NCI-H1417 treated with DMSO at 0.1 percent for 48 hours (cell line): ENCODE measurements around the gene MRPL55.

ENCODE experiments used
- DNase-seq: peaks from one replicate; lab custom pipeline; 2025; lab: John Stamatoyannopoulos, UW

Gene MRPL55

GRCh38 chr1:228100822-228101613 is 8.1 kb downstream of the MRPL55 start:
- DNase-seq, result no peak

GRCh38 chr1:228099331-228099732 is 9.8 kb downstream of the MRPL55 start:
- no peak for DNase-seq

- DNase-seq, result no peak
Measured at GRCh38 chr1:228098323-228098931, 10.7 kb downstream of the MRPL55 start.

GRCh38 chr1:228097333-228098081 is 11.6 kb downstream of the MRPL55 start:
- DNase-seq, result no peak

GRCh38 chr1:228096416-228097332 is 12.4 kb downstream of the MRPL55 start:
- DNase-seq, result no peak

- no peak for DNase-seq
Measured at GRCh38 chr1:228095938-228096337, 13.2 kb downstream of the MRPL55 start.

- DNase-seq, result no peak
Measured at GRCh38 chr1:228095161-228095560, 13.9 kb downstream of the MRPL55 start.

- DNase-seq, result no peak
Measured at GRCh38 chr1:228094432-228095016, 14.6 kb downstream of the MRPL55 start.

GRCh38 chr1:228093050-228093906 is 15.8 kb downstream of the MRPL55 start:
- DNase-seq, result no peak

GRCh38 chr1:228092342-228093049 is 16.6 kb downstream of the MRPL55 start:
- DNase-seq, result no peak

GRCh38 chr1:228091084-228091483 is 18.0 kb downstream of the MRPL55 start:
- DNase-seq, result no peak

- no peak for DNase-seq
Measured at GRCh38 chr1:228090613-228091081, 18.5 kb downstream of the MRPL55 start.

GRCh38 chr1:228089519-228090380 is 19.3 kb downstream of the MRPL55 start:
- DNase-seq, result no peak

GRCh38 chr1:228088586-228089498 is 20.3 kb downstream of the MRPL55 start:
- DNase-seq, result no peak

GRCh38 chr1:228087771-228088251 is 21.3 kb downstream of the MRPL55 start:
- DNase-seq, result no peak

- no peak for DNase-seq
Measured at GRCh38 chr1:228085287-228085951, 23.7 kb downstream of the MRPL55 start.

- no peak for DNase-seq
Measured at GRCh38 chr1:228084797-228085196, 24.3 kb downstream of the MRPL55 start.
